ENCODE measurements around the gene TMEM171.

The TMEM171 gene

GRCh38 chr5:73122875-73123810 is 2.8 kb downstream of the TMEM171 start:
- no peak for DNase-seq

- DNase-seq = no peak
Observed at GRCh38 chr5:73125289-73125688, 4.9 kb downstream of the TMEM171 start.

GRCh38 chr5:73126381-73126780 is 6.0 kb downstream of the TMEM171 start:
- no peak for DNase-seq

- no peak for DNase-seq
Observed at GRCh38 chr5:73126957-73127356, 6.6 kb downstream of the TMEM171 start.

- no peak for DNase-seq
Observed at GRCh38 chr5:73129143-73129542, 8.8 kb downstream of the TMEM171 start.

DNA sequence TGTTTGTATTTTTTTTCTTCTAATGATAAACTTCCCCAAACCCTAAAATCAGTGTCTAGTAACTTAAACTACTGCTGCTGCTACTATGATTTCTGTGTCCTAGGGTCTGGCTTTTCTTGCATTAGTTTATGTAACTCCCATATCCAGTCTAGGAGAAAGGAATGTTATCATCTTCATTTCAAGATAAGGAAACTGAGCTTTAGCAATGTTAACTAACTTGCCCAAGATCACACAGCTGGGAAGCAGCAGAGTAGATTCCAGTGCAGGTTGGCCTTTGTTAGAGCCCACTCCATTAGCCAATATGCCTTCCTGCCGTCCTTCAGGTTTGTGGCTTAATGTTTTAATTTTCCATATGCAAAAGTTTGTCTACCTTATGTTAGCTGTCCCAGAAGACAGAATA is 10.4 kb downstream of the TMEM171 start:
- no peak for DNase-seq

DNA sequence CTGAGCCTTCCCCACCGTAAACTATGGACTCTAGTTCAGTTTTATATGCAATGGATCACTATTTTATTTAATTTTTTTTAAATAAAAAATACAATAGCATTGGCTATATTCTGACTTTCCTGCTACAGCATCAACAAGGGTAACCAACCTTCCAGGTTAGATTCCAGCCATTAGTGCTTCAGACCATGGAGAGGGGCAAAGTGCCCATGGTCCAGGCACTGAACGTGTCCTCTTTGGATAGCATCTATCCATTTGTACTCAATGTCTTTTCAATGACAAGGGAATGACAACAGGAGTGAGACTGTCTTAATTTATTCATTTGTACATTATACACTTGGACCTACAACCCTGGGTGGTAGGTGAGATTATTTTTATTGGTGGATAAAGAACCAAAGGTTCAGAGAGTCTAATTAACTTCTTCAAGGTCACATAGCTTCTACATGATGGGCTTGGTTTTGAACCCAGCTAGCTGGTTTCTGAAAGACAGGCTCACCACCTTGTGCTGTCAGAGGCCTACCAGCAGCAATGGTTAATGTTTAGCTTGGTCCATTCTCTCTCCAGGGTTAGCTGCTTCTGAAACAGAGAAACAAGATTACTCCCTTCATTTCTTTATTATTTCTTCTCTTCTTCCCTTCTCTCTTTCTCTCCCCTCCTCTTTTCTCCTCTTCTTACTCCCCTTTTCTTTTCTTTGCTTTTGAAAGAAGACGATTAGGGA is 11.5 kb downstream of the TMEM171 start:
- no peak for DNase-seq

DNA sequence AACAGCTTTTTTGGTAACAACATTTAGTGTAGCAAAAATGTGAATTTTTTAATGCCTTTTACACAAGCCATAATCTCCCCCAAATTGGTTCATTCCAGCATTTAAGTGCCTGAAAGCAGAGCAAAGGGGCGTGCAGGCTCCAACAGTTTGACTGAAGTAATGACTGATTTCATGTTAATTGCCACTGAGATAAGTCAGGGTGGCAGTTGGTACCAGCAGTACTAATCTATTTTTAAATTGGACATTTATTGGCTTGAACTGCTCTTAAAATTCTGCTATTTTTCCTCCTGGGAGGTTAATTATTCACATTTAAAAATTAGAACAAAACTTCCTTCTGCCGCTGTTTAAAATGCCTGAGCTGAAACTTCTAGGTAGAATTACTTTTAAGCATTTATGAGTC is 12.4 kb downstream of the TMEM171 start:
- no peak for DNase-seq

DNA sequence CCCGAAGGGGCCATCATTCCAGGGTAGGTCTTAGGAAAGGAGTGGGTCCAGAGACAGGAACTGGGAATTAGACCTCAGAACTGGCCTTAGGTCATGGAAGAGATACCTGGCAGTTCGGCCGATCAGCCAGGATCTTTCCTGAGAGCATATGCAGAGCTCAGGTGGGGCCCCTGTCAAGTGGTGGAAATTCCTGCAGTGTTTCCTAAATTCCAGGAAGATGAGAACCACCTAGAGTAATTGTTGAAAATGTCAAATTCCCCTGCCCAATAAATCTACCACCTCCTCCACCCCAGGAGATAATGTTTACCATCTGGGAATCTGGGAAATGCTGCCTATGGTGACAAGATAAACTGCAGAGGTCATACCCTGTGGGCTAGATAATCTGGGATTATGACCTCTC is 14.6 kb downstream of the TMEM171 start:
- no peak for DNase-seq

GRCh38 chr5:73135429-73136054 is 15.2 kb downstream of the TMEM171 start:
- no peak for DNase-seq

GRCh38 chr5:73136055-73136562 is 15.7 kb downstream of the TMEM171 start:
- DNase-seq = no peak

DNA sequence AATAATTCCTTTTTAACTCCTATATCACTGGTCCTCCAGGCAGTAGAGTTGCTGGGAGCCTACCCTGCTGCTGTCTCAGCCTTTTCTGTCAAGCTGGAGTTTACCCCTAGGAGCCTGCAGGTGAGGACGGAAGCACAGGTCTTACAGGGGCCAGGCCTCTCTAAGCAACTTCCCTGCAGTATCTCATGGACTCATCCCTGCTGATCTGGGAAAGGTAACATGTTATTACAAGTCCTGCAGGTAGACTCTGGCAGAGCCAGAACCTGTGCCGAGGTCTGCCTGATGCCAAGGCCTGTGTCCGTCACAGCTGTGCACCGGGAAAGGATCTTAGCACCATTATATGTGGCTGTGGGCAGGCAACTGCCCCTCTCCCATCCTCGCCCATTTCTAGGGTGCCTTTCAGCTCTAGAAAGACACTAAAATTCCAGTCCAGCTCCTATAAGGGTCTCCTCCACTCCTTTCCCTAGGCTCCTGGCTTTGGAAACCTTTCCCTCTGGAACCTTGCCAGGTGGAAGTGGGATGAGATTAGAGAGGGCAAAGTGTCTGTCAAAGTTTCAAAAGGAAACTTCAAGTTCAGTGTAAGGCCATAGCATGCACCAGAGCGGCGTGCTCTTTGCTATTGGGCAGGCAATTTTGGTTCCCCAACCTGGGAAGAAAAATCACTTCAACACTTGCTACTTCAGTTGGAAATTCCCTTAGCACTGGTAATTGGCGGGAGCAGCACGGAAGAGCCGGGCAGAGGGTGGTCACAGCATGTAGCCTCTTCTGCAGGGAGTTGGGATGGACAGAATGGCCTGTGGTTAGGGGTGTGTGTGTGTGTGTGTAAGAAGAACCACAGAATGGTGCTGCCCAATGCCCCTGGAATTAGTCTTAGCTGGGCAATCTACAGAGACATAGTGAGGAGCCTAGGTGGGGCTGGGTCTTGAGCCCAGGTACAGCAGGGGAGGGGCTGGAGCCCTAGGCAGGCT is 17.5 kb downstream of the TMEM171 start:
- DNase-seq = no peak

DNA sequence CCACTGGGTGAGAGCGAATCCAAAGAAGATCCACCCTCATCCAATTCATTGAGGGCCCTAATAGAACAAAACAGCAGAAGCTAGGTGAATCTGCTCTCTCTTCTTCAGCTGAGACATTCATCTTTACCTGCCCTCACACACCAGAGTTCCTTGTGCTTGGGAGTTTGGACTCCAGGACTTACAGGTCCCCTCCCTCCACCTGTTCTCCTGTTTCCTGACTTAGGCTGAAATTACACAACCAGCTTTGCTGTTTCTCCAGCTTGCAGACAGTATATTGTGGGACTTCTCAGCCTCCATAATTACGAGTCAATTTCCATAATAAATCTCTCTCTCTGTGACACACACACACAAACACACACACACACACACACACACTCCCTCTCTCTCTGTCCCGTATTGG is 19.1 kb downstream of the TMEM171 start:
- no peak for DNase-seq

DNA sequence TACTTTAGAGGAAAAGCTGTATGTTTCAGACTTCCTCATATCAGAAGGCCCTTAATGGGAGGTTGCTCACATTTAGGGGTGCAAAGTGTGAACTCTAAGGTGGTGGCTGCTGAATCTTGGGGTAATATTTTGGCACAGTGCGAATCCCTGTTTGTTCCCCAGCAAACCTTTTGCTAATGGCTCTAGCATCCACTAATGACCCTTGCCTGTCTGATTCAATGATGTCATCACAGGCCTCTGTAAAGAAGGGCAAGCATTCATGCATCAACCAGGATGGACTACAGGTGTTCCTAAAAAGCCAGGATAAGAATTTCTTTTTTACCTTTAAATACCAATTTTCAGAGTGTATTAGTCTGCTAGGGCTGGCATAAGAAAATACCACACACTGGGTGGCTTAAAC is 20.4 kb downstream of the TMEM171 start:
- no peak for DNase-seq

DNA sequence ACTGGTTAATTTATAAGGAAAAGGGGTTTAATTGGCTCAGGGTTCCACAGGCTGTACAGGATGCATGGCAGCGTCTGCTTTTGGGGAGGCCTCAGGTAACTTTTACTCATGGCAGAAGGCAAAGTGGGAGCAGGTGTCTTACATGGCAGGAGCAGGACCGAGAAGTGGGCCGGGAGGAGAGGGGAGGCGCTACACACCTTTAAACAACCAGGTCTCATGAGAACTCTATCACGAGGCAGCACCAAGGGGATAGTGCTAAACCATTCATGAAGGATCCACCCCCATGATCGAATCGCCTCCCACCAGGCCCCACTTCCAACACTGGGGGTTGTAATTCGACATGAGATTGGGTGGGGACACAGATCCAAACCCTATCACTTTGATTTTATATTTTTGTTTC is 21.7 kb downstream of the TMEM171 start:
- no peak for DNase-seq

- DNase-seq = no peak
Observed at GRCh38 chr5:73143716-73144115, 23.3 kb downstream of the TMEM171 start.

- DNase-seq = no peak
Observed at GRCh38 chr5:73149540-73149939, 29.2 kb downstream of the TMEM171 start.

DNA sequence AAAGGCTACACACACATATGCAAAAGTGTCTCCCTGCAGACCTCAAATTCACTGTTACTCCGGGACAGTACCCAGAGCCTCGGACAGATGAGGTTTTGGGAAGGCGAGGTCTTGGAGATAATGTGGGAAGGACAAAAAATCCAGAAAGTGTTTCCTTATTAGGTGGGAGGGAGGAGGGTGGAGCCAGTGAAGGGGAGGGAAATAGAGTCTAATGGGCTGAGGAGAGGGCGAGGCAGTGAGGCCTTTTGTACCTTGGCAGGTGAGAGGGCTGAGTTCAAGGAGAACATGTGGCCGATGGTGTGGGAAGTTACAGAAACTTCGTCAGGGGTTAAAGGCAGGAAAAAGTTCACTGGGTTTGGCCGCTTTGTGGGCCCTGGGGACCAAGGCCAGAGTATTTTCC is 30.5 kb downstream of the TMEM171 start:
- no peak for DNase-seq

GRCh38 chr5:73151766-73152410 is 31.5 kb downstream of the TMEM171 start:
- no peak for DNase-seq

GRCh38 chr5:73152411-73153388 is 32.3 kb downstream of the TMEM171 start:
- DNase-seq = no peak

DNA sequence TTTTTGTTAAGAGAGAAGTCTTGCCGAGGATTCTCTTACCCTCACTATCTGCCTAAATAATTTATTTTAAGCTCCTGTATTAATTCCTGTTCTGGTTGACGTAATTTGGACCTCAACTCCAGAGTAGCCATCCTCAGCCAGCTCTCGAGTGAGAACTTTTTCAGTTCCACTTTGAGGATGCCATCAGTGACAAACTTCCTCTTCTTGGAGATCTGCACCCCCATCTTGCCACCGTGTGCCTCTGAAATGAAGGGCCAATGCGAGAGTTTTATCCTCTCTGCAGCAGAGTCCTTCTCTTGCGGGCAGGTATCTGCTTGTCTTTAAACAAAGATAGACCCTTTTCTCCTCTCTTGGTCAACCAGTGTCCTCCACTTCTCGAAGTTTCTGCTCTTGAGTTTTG is 33.1 kb downstream of the TMEM171 start:
- DNase-seq = no peak
